OCI-LY7 (cell line): Measurements from ENCODE around the gene HAPSTR1. TPM values are rescaled to one million over a fixed set of nuclear protein-coding genes. Genes with fewer than 3 reads are reported as not detected.

Experiments
- BruUV-seq: library from RNA; stranded (reverse); fragments of 400-500 nt; replicated peaks from 2 replicates; lab custom pipeline; 2021; lab: Mats Ljungman, UMichigan
- CTCF ChIA-PET: fragments of 300-600 bp; sonication (Branson Sonifier 250); formaldehyde crosslinking; loops from one replicate; lab custom pipeline; 2022; ENCODE audit warnings: antibody characterized with exemption; ENCODE audit not compliant: unreplicated experiment; lab: Charles Lee
- POLR2A ChIA-PET: fragments of 300-600 bp; sonication (Branson Sonifier 250); formaldehyde crosslinking; loops from one replicate; lab custom pipeline; 2022; ENCODE audit warnings: antibody characterized with exemption; lab: Charles Lee
- DNase-seq: peaks from one replicate; pipeline ENCODE4 v3.0.0-alpha.2; 2015; ENCODE audit warnings: low spot score
- H2AFZ ChIP-seq: fragments of 200-600 bp; sonication (generic), shearing (Covaris generic); 2 replicates; pipeline ENCODE4 v1.6.1; 2014; ENCODE audit warnings: mild to moderate bottlenecking, antibody characterized with exemption, low read length, moderate library complexity
- H3K27ac ChIP-seq: fragments of 200-600 bp; sonication (generic); 2 replicates; pipeline ENCODE4 v1.5.1; 2014; ENCODE audit warnings: mixed run types, low read depth, mild to moderate bottlenecking, moderate library complexity, low read length, inconsistent platforms; ENCODE audit not compliant: poor library complexity, severe bottlenecking
- H3K36me3 ChIP-seq: fragments of 200-600 bp; sonication (generic); 2 replicates; pipeline ENCODE4 v1.6.1; 2014; ENCODE audit warnings: mild to moderate bottlenecking, antibody characterized with exemption, low read length, moderate library complexity, mixed read lengths; ENCODE audit not compliant: insufficient read depth
- H3K4me1 ChIP-seq: fragments of 200-600 bp; sonication (generic); 2 replicates; pipeline ENCODE4 v1.5.1; 2014; ENCODE audit warnings: mild to moderate bottlenecking, low read length; ENCODE audit not compliant: insufficient read depth, poor library complexity, severe bottlenecking
- H3K4me2 ChIP-seq: fragments of 200-600 bp; sonication (generic); 2 replicates; pipeline ENCODE4 v1.6.1; 2014; ENCODE audit warnings: mild to moderate bottlenecking, low read length
- H3K4me3 ChIP-seq: fragments of 200-600 bp; sonication (generic); 2 replicates; pipeline ENCODE4 v1.5.1; 2014; ENCODE audit warnings: mild to moderate bottlenecking, low read depth, low read length; ENCODE audit not compliant: poor library complexity, severe bottlenecking
- H3K79me2 ChIP-seq: fragments of 200-600 bp; sonication (generic); 2 replicates; pipeline ENCODE4 v1.6.1; 2016; ENCODE audit warnings: low read depth, mild to moderate bottlenecking, low read length, moderate library complexity, mixed read lengths; ENCODE audit not compliant: insufficient read depth
- H3K9me2 ChIP-seq: fragments of 200-600 bp; sonication (generic); 2 replicates; pipeline ENCODE4 v1.6.1; 2016; ENCODE audit warnings: mild to moderate bottlenecking, low read length, mixed read lengths; ENCODE audit not compliant: insufficient read depth
- H3K9me3 ChIP-seq: fragments of 200-600 bp; sonication (generic); 2 replicates; pipeline ENCODE4 v1.6.1; 2014; ENCODE audit warnings: mild to moderate bottlenecking, mixed run types, low read length, mixed read lengths
- H4K20me1 ChIP-seq: fragments of 200-600 bp; sonication (generic); 2 replicates; pipeline ENCODE4 v1.6.1; 2014; ENCODE audit warnings: mild to moderate bottlenecking, antibody characterized with exemption, low read length, moderate library complexity, mixed read lengths; ENCODE audit not compliant: insufficient read depth
- EZH2phosphoT487 ChIP-seq: fragments of 200-600 bp; sonication (generic); IDR thresholded peaks from 2 replicates; pipeline ENCODE4 v1.6.1; 2018; ENCODE audit warnings: low read depth, borderline replicate concordance, mild to moderate bottlenecking, mixed run types, antibody characterized with exemption, low read length, moderate library complexity, mixed read lengths
- intact Hi-C: fragments of 100-400 bp; cut with micrococcal nuclease; formaldehyde crosslinking; loops from one replicate; pipeline ENCODE4 v1.10.0; 2022; ENCODE audit not compliant: unreplicated experiment
- total RNA-seq, 2 experiments: library from RNA; depleted of rRNA in 1 of 2; stranded (reverse); fragments of >200 nt in 1 of 2; shearing (Covaris generic) in 1 of 2; gene quantifications; 2 replicates each; pipeline ENCODE4 v1.2.3, GENCODE V29; 2014 to 2022
- TF ChIP-seq, protein P1 (sequence below): fragments of 200-600 bp; sonication (generic); conservative IDR thresholded peaks from 2 replicates; pipeline ENCODE4 v1.5.1; 2014; ENCODE audit warnings: mild to moderate bottlenecking, antibody characterized with exemption, low read length, moderate library complexity, mixed read lengths

The HAPSTR1 gene
- total RNA-seq, 2 experiments from 2014 or later: 50.9 to 71.5 TPM

DNA sequence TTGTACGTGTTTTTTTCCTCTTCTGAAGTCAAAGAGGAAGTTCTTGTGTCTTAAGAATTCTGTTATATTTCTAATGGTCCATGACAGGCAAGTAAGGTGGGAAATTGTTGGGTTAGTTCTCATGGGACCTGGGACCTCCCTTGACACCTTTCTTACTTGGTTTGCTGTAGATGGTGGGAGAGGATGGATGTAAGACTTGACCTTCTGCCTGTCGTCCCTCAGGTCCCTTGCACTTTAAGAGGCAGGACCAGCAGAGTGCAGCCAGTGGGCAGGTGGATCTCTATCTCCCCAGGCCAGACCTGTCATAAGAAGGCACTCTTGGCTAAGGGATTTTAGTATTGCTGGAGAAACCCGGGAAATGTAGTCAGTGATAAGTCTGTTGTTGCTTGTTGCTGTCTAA lies 12.1 kb downstream of the HAPSTR1 start:
- H3K9me2 ChIP-seq: no peaks in the 10 kb centered on the region
- H3K27ac ChIP-seq: no peak overlapping the region
- intact Hi-C loops: no loop called here
- no peaks in the 10 kb centered on the region for H3K9me3 ChIP-seq
- peaks cover 100% of the 10 kb centered on the region for H3K79me2 ChIP-seq
- ChIA-PET POLR2A (interaction anchor here (0.7 to 1.5 kb wide), 3 partner anchors 13 to 27 kb away, joined by 3 to 4 read pairs (median 4); no protein-coding TSS in a partner anchor), CTCF (no interaction called here)
- H3K4me1 ChIP-seq: peaks cover 23% of the 10 kb centered on the region
- no peak for DNase-seq
- H2AFZ ChIP-seq: no peak overlapping the region
- H3K36me3 ChIP-seq: peaks cover 99% of the 10 kb centered on the region
- no peak overlapping the region for H3K4me3 ChIP-seq
- TF ChIP-seq, protein P1, sequence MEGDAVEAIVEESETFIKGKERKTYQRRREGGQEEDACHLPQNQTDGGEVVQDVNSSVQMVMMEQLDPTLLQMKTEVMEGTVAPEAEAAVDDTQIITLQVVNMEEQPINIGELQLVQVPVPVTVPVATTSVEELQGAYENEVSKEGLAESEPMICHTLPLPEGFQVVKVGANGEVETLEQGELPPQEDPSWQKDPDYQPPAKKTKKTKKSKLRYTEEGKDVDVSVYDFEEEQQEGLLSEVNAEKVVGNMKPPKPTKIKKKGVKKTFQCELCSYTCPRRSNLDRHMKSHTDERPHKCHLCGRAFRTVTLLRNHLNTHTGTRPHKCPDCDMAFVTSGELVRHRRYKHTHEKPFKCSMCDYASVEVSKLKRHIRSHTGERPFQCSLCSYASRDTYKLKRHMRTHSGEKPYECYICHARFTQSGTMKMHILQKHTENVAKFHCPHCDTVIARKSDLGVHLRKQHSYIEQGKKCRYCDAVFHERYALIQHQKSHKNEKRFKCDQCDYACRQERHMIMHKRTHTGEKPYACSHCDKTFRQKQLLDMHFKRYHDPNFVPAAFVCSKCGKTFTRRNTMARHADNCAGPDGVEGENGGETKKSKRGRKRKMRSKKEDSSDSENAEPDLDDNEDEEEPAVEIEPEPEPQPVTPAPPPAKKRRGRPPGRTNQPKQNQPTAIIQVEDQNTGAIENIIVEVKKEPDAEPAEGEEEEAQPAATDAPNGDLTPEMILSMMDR: no peak
- TF ChIP-seq EZH2phosphoT487: no peak
- no peak overlapping the region for H3K4me2 ChIP-seq
- peaks cover 46% of the 10 kb centered on the region for H4K20me1 ChIP-seq
- BruUV-seq: no TSS peak

DNA sequence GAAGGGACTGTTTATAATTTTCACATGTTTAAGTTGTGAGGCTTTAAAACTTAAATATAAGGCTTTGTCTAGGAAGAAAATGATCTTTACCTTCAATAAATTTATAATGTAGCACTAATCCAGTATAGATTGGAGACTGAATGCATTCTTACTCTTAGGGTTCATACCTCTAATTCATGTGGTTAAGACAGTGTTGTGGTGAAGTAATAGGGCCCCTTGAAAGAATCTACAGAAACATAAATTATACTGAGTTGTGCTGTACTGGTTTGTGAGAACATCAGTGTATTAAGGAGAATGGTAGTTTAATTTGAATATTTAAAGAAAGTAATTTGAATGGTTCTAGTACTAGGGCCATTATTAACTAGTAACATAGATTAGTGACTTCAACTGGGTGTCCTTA lies 13.7 kb downstream of the HAPSTR1 start:
- H2AFZ ChIP-seq: no peak overlapping the region
- H3K36me3 ChIP-seq: peaks cover 99% of the 10 kb centered on the region
- DNase-seq: no peak
- peaks cover 7% of the 10 kb centered on the region for H3K4me1 ChIP-seq
- H3K9me2 ChIP-seq: no peaks in the 10 kb centered on the region
- H3K4me3 ChIP-seq: no peak overlapping the region
- ChIA-PET CTCF (no interaction called here), POLR2A (no interaction called here)
- no peaks in the 10 kb centered on the region for H3K9me3 ChIP-seq
- TF ChIP-seq, protein P1: no peak
- no peak for TF ChIP-seq EZH2phosphoT487
- BruUV-seq: no TSS peak
- peaks cover 100% of the 10 kb centered on the region for H3K79me2 ChIP-seq
- H3K4me2 ChIP-seq: no peak overlapping the region
- H4K20me1 ChIP-seq: peaks cover 51% of the 10 kb centered on the region
- H3K27ac ChIP-seq: no peak overlapping the region
- intact Hi-C loops: no loop called here
